GM18526 (cell line): ENCODE results near the gene GIMAP5.

Experiments
- POLR2A ChIP-seq: IDR thresholded peaks from 3 replicates; pipeline ENCODE4 v1.6.1; 2011; ENCODE audit not compliant: insufficient read length; ENCODE audit errors: extremely low read depth

The GIMAP5 gene

GRCh38 chr7:150737265-150738055 lies at the start of gene GIMAP5:
GIMAP5 (plus strand) TSS chr7:150737418; CDS start chr7:150740885, 3,467 bp downstream.
- TF ChIP-seq POLR2A, result no peak

GRCh38 chr7:150688630-150689029 lies 48.6 kb upstream of the GIMAP5 start:
- TF ChIP-seq POLR2A, result no peak

GRCh38 chr7:150695654-150696053 lies 41.6 kb upstream of the GIMAP5 start:
- TF ChIP-seq POLR2A, result no peak

- no peak for TF ChIP-seq POLR2A
Observed at GRCh38 chr7:150703209-150703608, 34.0 kb upstream of the GIMAP5 start.

- no peak for TF ChIP-seq POLR2A
Observed at GRCh38 chr7:150715293-150715692, 21.9 kb upstream of the GIMAP5 start.

- TF ChIP-seq POLR2A, result no peak
Observed at GRCh38 chr7:150715738-150716137, 21.5 kb upstream of the GIMAP5 start.

GRCh38 chr7:150716368-150716767 lies 20.9 kb upstream of the GIMAP5 start, which contains the start of gene GIMAP1:
GIMAP1 (plus strand) TSS chr7:150716613; CDS start chr7:150719048, 2,435 bp downstream.
- TF ChIP-seq POLR2A, result no peak

- no peak for TF ChIP-seq POLR2A
Observed at GRCh38 chr7:150716939-150717338, 20.3 kb upstream of the GIMAP5 start.

GRCh38 chr7:150717814-150718420 lies 19.3 kb upstream of the GIMAP5 start:
- TF ChIP-seq POLR2A, result no peak

GRCh38 chr7:150719436-150719835 lies 17.8 kb upstream of the GIMAP5 start:
- no peak for TF ChIP-seq POLR2A

GRCh38 chr7:150719960-150720891 lies 17.0 kb upstream of the GIMAP5 start:
- TF ChIP-seq POLR2A, result no peak

- TF ChIP-seq POLR2A, result no peak
Observed at GRCh38 chr7:150721970-150722373, 15.2 kb upstream of the GIMAP5 start.

- no peak for TF ChIP-seq POLR2A
Observed at GRCh38 chr7:150722431-150722931, 14.7 kb upstream of the GIMAP5 start.

- TF ChIP-seq POLR2A, result no peak
Observed at GRCh38 chr7:150723467-150723866, 13.8 kb upstream of the GIMAP5 start.

GRCh38 chr7:150727381-150727780 lies 9.8 kb upstream of the GIMAP5 start:
- no peak for TF ChIP-seq POLR2A
